Lower leg skin (tissue), 4 donors: Measurements from ENCODE around the gene NMUR1. TPM values are rescaled to one million over a fixed set of nuclear protein-coding genes. Genes with fewer than 3 reads are reported as not detected.

Experiments used
- DNase-seq, 2 donors: peaks; one replicate each; pipeline ENCODE4 v3.0.0-alpha.2; 2019; ENCODE audit warnings: low spot score in 2 of 2
- H3K4me3 ChIP-seq: fragments of 200-600 bp; sonication (generic); 2 replicates; pipeline ENCODE4 v1.5.1; 2017; ENCODE audit warnings: mild to moderate bottlenecking, low read depth; ENCODE audit not compliant: poor library complexity, severe bottlenecking
- CTCF ChIP-seq, 3 donors: fragments of 450-650 bp; IDR thresholded peaks; one replicate each; pipeline ENCODE4 v1.5.1; 2016; ENCODE audit warnings: antibody characterized with exemption in 3 of 3, mild to moderate bottlenecking in 3 of 3, moderate library complexity in 2 of 3
- POLR2A ChIP-seq, 2 donors: fragments of 450-650 bp; IDR thresholded peaks; one replicate each; pipeline ENCODE4 v1.6.1; 2016 to 2017; ENCODE audit warnings: antibody characterized with exemption in 2 of 2, mild to moderate bottlenecking in 1 of 2, moderate library complexity in 1 of 2
- whole genome bisulfite sequencing, 2 donors: methylation state at CpG; one replicate each; pipeline ENCODE4 v1.1.5; 2018; 5-methylcytosine and 5-hydroxymethylcytosine counted together
- intact Hi-C: fragments of 100-400 bp; cut with DNase I; formaldehyde crosslinking; loops from one replicate; pipeline ENCODE4 v1.15.0; 2023; ENCODE audit warnings: low total_unique reads
- total RNA-seq, 4 donors: library from RNA; depleted of rRNA; stranded (reverse); fragments of >200 nt; gene quantifications; one replicate each; pipeline ENCODE4 v1.1.0, GENCODE V29; 2016

NMUR1 gene
- total RNA-seq, 4 donors from 2014 or later, result 0.19 to 0.29 TPM; not detected in 2

- intact Hi-C loops, result loop anchor here (10.0 kb wide), 1 partner anchor 71 kb away; no protein-coding TSS in a partner anchor
- DNase-seq, result no peak
- 52 to 66% methylated on average over 52 to 56 of the region's 65 CpGs for WGBS, 2 donors
- peak overlapping the region; percentile 44 for H3K4me3 ChIP-seq
- TF ChIP-seq CTCF (IDR thresholded peaks at IDR 0.05) (no peak), POLR2A (IDR thresholded peaks at IDR 0.05) (no peak)
These were observed 46.6 kb downstream of the NMUR1 start for GRCh38 chr2:231483398-231484329.

- TF ChIP-seq POLR2A (IDR thresholded peaks at IDR 0.05) (no peak), CTCF (IDR thresholded peaks at IDR 0.05) (peak in 1 of 3 donors; percentile 75)
- peak; percentile 36 to 92 for DNase-seq
- H3K4me3 ChIP-seq, result peak overlapping the region; percentile 44
- WGBS, 2 donors, result 22 to 23% methylated on average over 23 to 26 of the region's 36 CpGs
- intact Hi-C loops, result loop anchor here (10.0 kb wide), 1 partner anchor 72 kb away; no protein-coding TSS in a partner anchor
These were observed 47.3 kb downstream of the NMUR1 start for GRCh38 chr2:231482806-231483391.

- no peak for TF ChIP-seq CTCF (IDR thresholded peaks at IDR 0.05)
- TF ChIP-seq POLR2A (IDR thresholded peaks at IDR 0.05), result no peak
- DNase-seq, result no peak
- no peak overlapping the region for H3K4me3 ChIP-seq
- WGBS, 2 donors, result 65 to 80% methylated on average over 2 to 3 of the region's 3 CpGs
- intact Hi-C loops, result loop anchor here (10.0 kb wide), 1 partner anchor 74 kb away; no protein-coding TSS in a partner anchor
These were observed 49.5 kb downstream of the NMUR1 start for GRCh38 chr2:231480781-231481180.

- H3K4me3 ChIP-seq, result no peak overlapping the region
- TF ChIP-seq CTCF (IDR thresholded peaks at IDR 0.05) (no peak), POLR2A (IDR thresholded peaks at IDR 0.05) (no peak)
- 87 to 92% methylated on average over 9 of the region's 9 CpGs for WGBS, 2 donors
- intact Hi-C loops, result no loop called here
- no peak for DNase-seq
These were observed 50.8 kb downstream of the NMUR1 start for GRCh38 chr2:231479455-231479854.

- no peak for DNase-seq
- 76 to 79% methylated on average over 3 of the region's 3 CpGs for WGBS, 2 donors
- intact Hi-C loops, result no loop called here
- no peak for TF ChIP-seq POLR2A (IDR thresholded peaks at IDR 0.05)
- no peak overlapping the region for H3K4me3 ChIP-seq
These were observed 53.3 kb downstream of the NMUR1 start for GRCh38 chr2:231476920-231477319.

GRCh38 chr2:231475965-231476364, 54.3 kb downstream of the NMUR1 start:
- intact Hi-C loops, result no loop called here
- WGBS, 2 donors, result 61 to 67% methylated on average over 3 of the region's 3 CpGs

More at GRCh38 chr2:231475965-231476364, 54.3 kb downstream of the NMUR1 start:
- H3K4me3 ChIP-seq, result no peak overlapping the region
- TF ChIP-seq CTCF (IDR thresholded peaks at IDR 0.05) (no peak), POLR2A (IDR thresholded peaks at IDR 0.05) (no peak)
- DNase-seq, result no peak
